HG03520 (cell line): ENCODE data around the gene SEZ6.

Source experiments
- ATAC-seq: cut with Tn5 transposase; IDR thresholded peaks from one replicate; pipeline ENCODE4 v1.9.1; 2021; ENCODE audit warnings: mild to moderate bottlenecking, moderate library complexity; ENCODE audit not compliant: unreplicated experiment

The SEZ6 gene

DNA sequence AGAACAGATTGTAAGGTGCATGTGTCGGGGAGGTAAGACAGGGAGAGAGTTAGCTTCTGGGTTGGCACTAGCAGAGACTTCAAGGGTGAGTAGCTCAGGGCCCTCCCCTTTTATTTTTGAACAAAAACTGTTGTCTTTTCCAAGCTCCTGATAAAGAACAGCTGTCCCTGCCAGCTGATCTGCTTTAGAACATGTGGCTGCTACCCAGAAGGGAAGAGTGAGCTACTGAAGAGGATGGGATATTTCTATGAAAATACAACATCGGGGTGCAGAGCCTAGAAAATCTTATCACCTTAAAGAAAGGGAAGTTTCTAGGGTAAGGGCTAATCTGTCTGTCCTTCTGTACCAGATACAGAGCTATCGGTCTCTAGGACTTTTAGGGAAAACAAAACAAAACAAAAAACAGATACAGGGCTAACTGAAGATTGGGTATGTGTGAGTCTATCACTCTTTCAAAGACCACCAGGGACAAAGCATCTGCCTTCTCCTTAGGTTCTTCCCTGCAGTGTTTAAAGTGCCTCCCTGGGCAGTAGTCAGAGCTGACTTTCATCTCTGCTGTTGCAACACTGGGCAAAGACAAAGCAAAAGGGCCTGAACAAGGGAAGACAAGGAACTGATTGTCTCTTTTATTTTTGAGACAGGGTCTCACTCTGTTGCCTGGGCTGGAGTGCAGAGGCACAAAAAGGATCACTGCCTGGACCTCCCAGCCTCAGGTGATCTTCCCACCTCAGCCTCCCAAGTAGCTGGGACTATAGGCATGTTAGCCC is 97.9 kb downstream of the SEZ6 start:
- ATAC-seq, result no peak

- no peak for ATAC-seq
These were observed 99.0 kb downstream of the SEZ6 start for GRCh38 chr17:28906706-28907438.

DNA sequence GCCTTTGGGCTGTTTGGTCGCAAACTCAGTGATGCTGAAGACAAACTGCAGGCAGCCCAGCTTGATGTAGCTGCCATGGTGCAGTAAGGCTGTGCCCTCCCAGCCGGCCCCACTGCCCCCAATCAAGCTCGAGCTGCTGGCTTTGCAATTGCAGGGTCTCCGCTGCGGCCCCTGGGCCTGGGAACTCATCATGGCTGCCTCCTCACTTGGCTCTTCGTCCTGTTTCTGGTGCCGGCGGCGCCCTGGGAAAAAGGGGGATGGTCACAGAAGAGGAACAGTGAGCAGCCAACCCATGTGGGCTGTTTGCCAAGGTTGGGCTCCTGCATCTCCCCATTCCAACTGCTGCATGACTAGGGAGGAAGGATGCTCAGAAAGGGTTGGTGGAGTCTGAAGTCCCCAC is 99.6 kb downstream of the SEZ6 start:
- ATAC-seq, result no peak
